Endothelial cell (in vitro differentiated cells): ENCODE measurements around the gene ERO1B. TPM values are rescaled to one million over a fixed set of nuclear protein-coding genes. Genes with fewer than 3 reads are reported as not detected.

ENCODE experiments used
- DNase-seq: peaks from one replicate; pipeline ENCODE4 v3.0.0; 2021; ENCODE audit warnings: low spot score
- H3K27ac Mint-ChIP-seq: one replicate; pipeline ENCODE4 v1.8.0; 2021; ENCODE audit warnings: mixed read lengths, inconsistent platforms; ENCODE audit not compliant: unreplicated experiment
- H3K27me3 Mint-ChIP-seq: one replicate; pipeline ENCODE4 v1.8.0; 2021; ENCODE audit warnings: mild to moderate bottlenecking, moderate library complexity, mixed read lengths, inconsistent platforms; ENCODE audit not compliant: unreplicated experiment
- H3K36me3 Mint-ChIP-seq: one replicate; pipeline ENCODE4 v1.8.0; 2021; ENCODE audit warnings: mild to moderate bottlenecking, low read depth, mixed read lengths, inconsistent platforms; ENCODE audit not compliant: unreplicated experiment
- H3K4me1 Mint-ChIP-seq: one replicate; pipeline ENCODE4 v1.8.0; 2021; ENCODE audit warnings: mild to moderate bottlenecking, mixed read lengths, inconsistent platforms; ENCODE audit not compliant: unreplicated experiment
- H3K4me3 Mint-ChIP-seq: one replicate; pipeline ENCODE4 v1.8.0; 2021; ENCODE audit warnings: mild to moderate bottlenecking, mixed read lengths, inconsistent platforms; ENCODE audit not compliant: unreplicated experiment
- H3K9me3 Mint-ChIP-seq: one replicate; pipeline ENCODE4 v1.8.0; 2021; ENCODE audit warnings: mixed read lengths, inconsistent platforms; ENCODE audit not compliant: unreplicated experiment
- CTCF ChIP-seq: fragments of 200-600 bp; sonication (generic); IDR thresholded peaks from one replicate; pipeline ENCODE4 v1.5.0; 2021; ENCODE audit warnings: antibody characterized with exemption; ENCODE audit not compliant: unreplicated experiment
- total RNA-seq: library from RNA; stranded (reverse); fragmentation: NEBNext Ultra II Directional; extraction: Animal tissue kit (Norgen Biotek cat#: 25700); gene quantifications from one replicate; pipeline ENCODE4 v1.2.1, GENCODE V29; 2021; ENCODE audit not compliant: unreplicated experiment

ERO1B gene
- total RNA-seq, 1 donor from 2014 or later, result 6.8 TPM

- no peak overlapping the region for H3K27ac Mint-ChIP-seq
- no peak for TF ChIP-seq CTCF
- no peak overlapping the region for H3K4me3 Mint-ChIP-seq
- no peaks in the 10 kb centered on the region for H3K9me3 Mint-ChIP-seq
- no peaks in the 10 kb centered on the region for H3K36me3 Mint-ChIP-seq
- DNase-seq, result no peak
- no peaks in the 10 kb centered on the region for H3K4me1 Mint-ChIP-seq
- no peaks in the 10 kb centered on the region for H3K27me3 Mint-ChIP-seq
Measured at GRCh38 chr1:236228411-236228810, 53.3 kb downstream of the ERO1B start.

GRCh38 chr1:236222632-236223031 lies 59.1 kb downstream of the ERO1B start:
- Mint-ChIP-seq H3K9me3 (no peaks in the 10 kb centered on the region), H3K4me1 (no peaks in the 10 kb centered on the region), H3K36me3 (no peaks in the 10 kb centered on the region), H3K27ac (no peak overlapping the region), H3K4me3 (no peak overlapping the region), H3K27me3 (no peaks in the 10 kb centered on the region)
- no peak for DNase-seq
- no peak for TF ChIP-seq CTCF

- Mint-ChIP-seq H3K27me3 (no peaks in the 10 kb centered on the region), H3K4me1 (no peaks in the 10 kb centered on the region), H3K9me3 (no peaks in the 10 kb centered on the region), H3K36me3 (no peaks in the 10 kb centered on the region), H3K27ac (no peak overlapping the region), H3K4me3 (no peak overlapping the region)
- no peak for DNase-seq
- no peak for TF ChIP-seq CTCF
Measured at GRCh38 chr1:236220473-236220872, 61.3 kb downstream of the ERO1B start.

GRCh38 chr1:236214761-236215160 lies 67.0 kb downstream of the ERO1B start:
- Mint-ChIP-seq H3K27ac (no peak overlapping the region), H3K4me3 (no peak overlapping the region), H3K27me3 (peaks cover 1% of the 10 kb centered on the region), H3K9me3 (no peaks in the 10 kb centered on the region), H3K36me3 (peaks cover 5% of the 10 kb centered on the region), H3K4me1 (no peaks in the 10 kb centered on the region)
- DNase-seq, result no peak
- no peak for TF ChIP-seq CTCF

- no peak for DNase-seq
- H3K27ac Mint-ChIP-seq, result no peak overlapping the region
- no peak overlapping the region for H3K4me3 Mint-ChIP-seq
- no peak for TF ChIP-seq CTCF
- peaks cover 5% of the 10 kb centered on the region for H3K36me3 Mint-ChIP-seq
- no peaks in the 10 kb centered on the region for H3K9me3 Mint-ChIP-seq
- H3K4me1 Mint-ChIP-seq, result no peaks in the 10 kb centered on the region
- peaks cover 1% of the 10 kb centered on the region for H3K27me3 Mint-ChIP-seq
Measured at GRCh38 chr1:236213534-236213933, 68.2 kb downstream of the ERO1B start.
